Ecto neural progenitor cell (in vitro differentiated cells): ENCODE measurements around the gene COA5.
"Not testable (repeated sequence)": the region's sequence is repeated elsewhere in the genome, so short reads cannot be mapped to it uniquely, and the experiment has no call there.

Experiments
- DNase-seq: peaks from one replicate; pipeline ENCODE4 v3.0.0-alpha.2; 2018; ENCODE audit warnings: low spot score

COA5 gene

GRCh38 chr2:98606431-98606830 is 1.9 kb downstream of the COA5 start:
- no peak for DNase-seq

DNA sequence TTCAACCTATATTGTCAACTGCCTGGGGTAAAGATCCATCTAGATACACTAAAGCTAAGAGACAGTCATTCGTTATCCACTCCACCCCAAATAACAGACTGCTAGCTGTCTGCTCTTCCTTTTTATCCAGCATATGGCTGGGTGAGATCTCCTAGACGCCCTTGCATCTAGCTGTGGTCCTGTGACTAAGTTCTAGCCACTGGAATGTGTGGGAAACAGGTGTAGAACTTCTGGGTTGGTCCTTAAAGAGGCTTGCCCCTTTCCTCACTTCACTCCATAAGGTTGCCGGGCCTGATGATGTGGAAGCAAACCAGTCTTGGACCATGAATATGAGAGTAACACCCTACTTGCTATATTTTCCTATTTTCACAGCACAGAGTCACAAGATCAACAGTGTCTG is 3.2 kb downstream of the COA5 start:
- no peak for DNase-seq

- no peak for DNase-seq
Measured at GRCh38 chr2:98604547-98604946, 3.8 kb downstream of the COA5 start.

- DNase-seq: no peak
Measured at GRCh38 chr2:98601532-98602132, 6.7 kb downstream of the COA5 start.

DNA sequence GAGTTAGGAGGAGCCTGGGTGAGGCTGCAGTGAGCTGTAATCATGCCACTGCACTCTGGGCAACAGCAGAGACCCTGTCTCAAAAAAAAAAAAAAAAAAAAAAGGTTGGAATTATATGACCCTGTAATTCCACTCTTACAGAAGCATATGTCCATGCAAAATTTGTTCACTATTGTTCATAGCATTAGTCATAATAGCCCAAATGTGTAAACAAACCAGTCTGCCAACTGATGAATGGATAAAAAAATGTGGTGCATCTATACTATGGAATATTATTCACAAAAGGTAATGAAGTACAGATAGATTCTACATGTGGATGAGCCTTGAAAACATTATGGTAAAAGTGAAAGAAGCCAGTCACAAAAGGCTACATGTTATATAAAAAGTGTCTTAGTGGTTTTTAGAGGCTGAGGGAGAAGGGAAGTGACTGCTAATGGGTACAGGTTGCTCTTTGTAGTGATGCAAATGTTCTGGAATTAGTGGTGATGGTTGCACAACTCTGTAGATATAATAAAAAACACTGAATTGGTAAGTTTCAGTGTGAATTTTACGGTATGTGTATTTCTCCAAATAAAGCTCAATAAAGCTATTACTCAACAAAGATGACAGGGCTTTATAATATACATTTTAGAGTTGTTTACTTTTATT is 9.4 kb downstream of the COA5 start:
- no peak for DNase-seq

GRCh38 chr2:98594665-98595064 is 13.6 kb downstream of the COA5 start:
- not testable (repeated sequence) for DNase-seq

DNA sequence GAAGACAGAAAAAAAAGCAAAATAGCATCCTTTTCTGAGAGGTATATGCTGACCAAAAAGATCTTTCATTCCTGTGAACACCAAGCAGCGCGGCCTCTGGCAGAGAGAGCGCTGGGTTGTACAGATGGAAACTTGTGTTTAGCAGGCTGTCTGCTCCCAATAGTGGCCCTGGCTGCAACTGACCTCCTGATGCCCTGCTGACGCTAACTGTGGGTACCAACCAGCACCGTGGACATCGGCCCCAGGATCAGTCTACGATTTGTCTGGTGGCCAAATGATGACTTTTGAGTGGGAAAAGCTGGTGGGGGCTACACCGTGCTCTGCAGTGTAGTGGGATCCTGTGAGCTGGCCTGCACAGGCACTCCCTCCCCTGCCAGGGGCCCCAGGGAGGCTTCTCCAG is 15.7 kb downstream of the COA5 start:
- no peak for DNase-seq

- no peak for DNase-seq
Measured at GRCh38 chr2:98589489-98589888, 18.8 kb downstream of the COA5 start.

- DNase-seq: no peak
Measured at GRCh38 chr2:98588880-98589431, 19.4 kb downstream of the COA5 start.

DNA sequence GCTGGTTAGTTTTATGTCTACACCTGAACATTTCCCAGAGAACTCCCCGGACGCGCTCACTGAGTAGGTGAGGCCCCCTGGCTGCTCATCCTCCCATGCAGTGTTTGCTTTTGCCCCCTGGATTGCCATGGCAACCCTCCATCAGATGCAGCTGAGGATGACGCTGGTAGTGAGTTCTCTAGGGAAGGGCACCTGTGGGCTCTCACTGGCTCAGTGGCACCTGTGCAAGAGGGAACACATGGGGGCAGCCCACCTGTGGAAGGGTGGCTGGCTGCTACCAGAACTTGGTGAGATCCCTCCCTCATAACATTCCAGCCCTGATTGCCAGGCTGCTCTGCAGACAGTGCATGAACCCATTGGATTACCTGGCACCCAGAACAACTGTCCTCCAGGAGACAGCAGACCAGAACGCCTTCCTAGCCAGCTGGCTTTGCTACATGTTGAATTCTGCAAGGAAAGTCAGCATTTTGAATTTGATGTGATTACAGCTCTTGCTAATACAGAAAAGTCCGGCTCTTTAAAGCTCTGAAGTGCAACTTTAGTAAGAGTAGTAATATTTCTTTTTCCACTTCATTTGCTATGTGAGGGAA is 21.7 kb downstream of the COA5 start:
- no peak for DNase-seq

GRCh38 chr2:98585386-98585785 is 22.9 kb downstream of the COA5 start:
- no peak for DNase-seq

- no peak for DNase-seq
Measured at GRCh38 chr2:98583816-98584618, 24.3 kb downstream of the COA5 start.

DNA sequence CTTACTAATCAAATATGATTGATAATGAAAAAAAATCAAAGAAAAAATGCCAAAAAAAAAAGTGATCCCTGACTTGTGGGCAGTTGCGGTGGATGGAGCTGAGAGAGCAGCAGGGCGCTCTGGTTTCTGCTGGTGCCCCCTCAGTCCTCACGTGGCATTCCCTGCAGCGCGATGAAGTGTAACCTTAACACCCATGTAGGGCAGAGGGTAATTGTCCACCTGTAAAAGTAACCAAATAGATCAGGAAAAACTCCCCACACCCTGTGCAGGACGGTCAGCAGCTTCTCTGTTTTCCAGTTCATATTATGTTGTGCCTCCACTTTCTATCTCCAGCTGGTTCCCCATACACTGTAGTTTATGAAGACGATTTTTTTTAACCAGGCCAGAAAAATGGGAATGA is 25.0 kb downstream of the COA5 start:
- no peak for DNase-seq

DNA sequence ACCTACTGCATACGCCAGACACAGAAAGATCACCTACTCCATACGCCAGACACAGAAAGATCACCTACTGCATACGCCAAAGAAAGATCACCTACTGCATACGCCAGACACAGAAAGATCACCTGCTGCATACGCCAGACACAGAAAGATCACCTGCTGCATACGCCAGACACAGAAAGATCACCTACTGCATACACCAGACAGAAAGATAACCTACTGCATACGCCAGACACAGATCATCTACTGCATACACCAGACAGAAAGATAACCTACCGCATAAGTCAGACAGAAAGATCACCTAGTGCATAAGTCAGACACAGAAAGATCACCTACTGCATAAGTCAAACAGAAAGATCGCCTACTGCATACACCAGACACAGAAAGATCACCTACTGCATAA is 25.8 kb downstream of the COA5 start:
- no peak for DNase-seq

DNA sequence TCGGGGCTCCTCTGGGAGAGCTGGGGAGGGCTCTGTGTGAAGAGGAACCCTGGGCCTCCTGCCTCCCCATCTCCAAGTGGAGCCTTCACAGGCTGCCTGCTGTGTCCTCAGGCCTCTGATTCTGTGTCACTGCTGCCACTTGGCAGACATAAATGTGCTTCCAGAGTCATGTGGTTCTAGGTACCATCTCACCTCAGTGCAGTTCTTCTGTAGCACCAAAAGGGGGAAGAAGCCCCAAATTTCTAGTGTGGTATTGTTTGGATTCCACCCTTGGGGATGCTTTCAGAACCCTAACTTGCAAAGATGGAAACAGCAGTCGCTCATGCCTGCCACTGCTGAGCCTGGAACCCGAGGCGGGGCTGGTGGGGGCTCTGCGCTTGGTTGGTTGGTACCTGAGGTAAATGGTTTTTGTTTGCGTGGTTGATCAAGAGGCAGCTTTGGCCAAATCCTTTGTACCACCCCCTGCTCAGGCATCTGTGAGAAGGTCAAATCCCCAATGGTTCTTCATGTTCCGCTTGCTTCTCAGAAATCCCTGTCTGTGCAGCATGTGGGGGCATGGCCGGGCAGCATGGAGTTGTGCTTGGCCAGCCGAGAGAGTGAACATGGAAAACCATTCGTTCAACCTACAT is 27.5 kb downstream of the COA5 start:
- DNase-seq: no peak

DNA sequence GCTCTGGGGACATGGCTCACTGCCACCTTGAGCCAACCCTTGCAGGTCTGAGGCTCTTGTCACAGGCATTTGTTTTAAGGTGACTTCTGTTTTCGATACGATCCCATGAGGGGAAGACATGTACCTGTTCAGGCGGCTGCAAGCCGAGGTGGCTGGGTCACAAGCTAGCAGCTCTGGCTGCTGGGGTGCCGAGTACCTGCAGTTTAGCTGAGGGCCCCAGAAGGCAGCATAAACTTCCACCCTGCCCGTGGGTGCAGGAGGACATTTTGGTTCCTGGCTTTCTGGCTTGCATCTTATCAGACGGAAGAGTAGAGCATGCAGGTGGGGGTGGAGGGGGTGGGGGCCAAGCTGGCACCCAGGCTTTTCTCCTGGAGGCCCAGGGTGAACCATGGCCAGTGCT is 28.4 kb downstream of the COA5 start:
- no peak for DNase-seq

DNA sequence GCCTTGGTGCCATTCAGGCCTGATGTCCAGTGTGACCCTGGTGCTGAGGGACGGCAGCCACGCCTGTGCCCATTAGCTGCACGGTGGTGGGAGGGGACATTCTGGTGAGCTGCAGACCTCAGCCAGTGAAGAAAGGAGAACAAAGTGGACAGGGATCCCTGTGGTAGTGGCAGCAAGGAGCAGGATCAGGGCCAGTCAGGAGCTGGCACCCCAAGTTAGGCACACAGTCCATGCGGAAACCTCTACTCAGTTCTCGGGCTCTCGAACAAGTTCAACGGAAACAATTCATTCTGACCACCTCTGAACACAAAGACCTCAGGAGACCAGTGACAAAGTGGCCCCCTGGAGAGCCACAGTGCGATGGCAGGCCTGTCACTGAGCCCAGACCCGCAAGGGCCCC is 30.1 kb downstream of the COA5 start:
- no peak for DNase-seq

DNA sequence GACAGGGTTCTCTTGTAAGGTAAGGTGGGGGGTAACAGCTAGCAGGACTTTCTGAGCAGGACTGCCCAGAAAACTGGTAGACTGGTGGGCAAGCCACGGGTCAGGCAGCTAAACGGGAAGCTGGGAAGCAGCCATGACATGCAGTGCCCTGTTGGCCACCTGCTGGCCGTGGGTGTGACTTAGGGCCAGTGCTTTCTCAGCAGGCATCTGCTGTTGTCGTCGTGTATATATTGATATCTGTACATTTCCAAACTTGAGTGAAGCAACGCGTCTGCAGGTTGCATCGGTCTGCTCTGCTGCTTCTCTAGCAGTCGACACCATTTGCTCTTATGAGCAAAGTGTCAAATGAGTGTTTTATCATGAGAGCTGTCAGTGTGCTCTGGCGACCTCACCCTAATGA is 31.0 kb downstream of the COA5 start:
- no peak for DNase-seq

GRCh38 chr2:98576666-98577312 is 31.5 kb downstream of the COA5 start:
- no peak for DNase-seq

- no peak for DNase-seq
Measured at GRCh38 chr2:98573426-98573825, 34.9 kb downstream of the COA5 start.

DNA sequence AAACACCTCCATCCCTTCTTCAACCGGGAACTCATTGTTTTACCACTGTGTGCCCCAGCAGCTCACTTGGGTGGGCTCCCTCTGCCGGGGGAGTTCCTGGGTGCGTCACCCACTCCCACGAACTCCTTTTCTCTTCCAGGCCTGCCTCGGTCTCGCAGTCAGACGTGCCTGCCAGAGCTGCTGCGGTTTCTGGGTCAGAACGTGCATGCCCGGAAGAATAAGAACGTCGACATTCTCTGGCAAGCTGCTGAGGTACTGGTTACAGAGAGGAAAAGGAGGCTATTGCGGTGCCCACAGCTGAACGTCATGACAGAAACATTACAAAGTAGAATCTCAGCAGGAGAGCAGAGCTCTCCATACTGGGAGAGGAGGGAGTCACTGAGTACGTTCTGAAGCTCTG is 35.6 kb downstream of the COA5 start:
- DNase-seq: no peak

DNA sequence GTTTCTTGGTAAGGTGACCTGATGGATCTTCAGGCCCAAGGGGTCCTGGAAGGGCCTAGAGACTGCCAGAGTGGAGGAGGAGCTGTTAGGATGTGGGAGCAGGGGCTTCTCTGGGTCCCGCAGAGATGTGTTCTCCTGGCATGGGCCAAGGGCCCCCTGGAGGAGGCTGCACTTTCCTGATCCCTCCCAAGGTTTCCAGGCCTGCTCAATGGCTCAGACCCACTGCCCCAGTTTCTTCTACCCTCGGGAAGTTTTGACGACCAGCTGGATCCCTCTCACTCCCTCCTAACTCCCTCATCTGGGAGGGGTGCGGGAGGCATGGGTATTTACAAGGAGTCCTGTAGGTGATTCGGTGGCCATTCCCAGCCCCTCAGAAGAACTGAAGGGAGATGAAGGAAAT is 36.1 kb downstream of the COA5 start:
- DNase-seq: no peak
